CD8-positive, alpha-beta memory T cell (primary cell): ENCODE results near the gene VAMP1. TPM values are rescaled to one million over a fixed set of nuclear protein-coding genes. Genes with fewer than 3 reads are reported as not detected.

Experiments
- CTCF ChIA-PET: fragments of 350-600 bp; sonication (Branson Sonifier 250); formaldehyde crosslinking; loops from one replicate; lab custom pipeline; 2021; ENCODE audit warnings: antibody characterized with exemption; lab: Charles Lee
- POLR2A ChIA-PET: fragments of 350-600 bp; sonication (Branson Sonifier 250); formaldehyde crosslinking; loops from one replicate; lab custom pipeline; 2021; ENCODE audit warnings: antibody characterized with exemption; lab: Charles Lee
- DNase-seq, 5 donors: peaks; one replicate each; pipeline versions ENCODE4 v3.0.0 to v3.0.0-alpha.2; 2020 to 2022; ENCODE audit warnings: mixed read lengths in 1 of 5
- H3K27ac ChIP-seq: one replicate; pipeline ENCODE4 v1.7.0; 2013; ENCODE audit warnings: low read depth, mild to moderate bottlenecking, low read length, moderate library complexity
- H3K27me3 ChIP-seq: 2 replicates; pipeline ENCODE4 v1.7.0; 2013; ENCODE audit warnings: low read length, mild to moderate bottlenecking; ENCODE audit not compliant: insufficient read depth, poor library complexity, severe bottlenecking
- H3K36me3 ChIP-seq: 2 replicates; pipeline ENCODE4 v1.7.0; 2013; ENCODE audit warnings: mild to moderate bottlenecking, low read length, moderate library complexity; ENCODE audit not compliant: insufficient read depth
- H3K4me1 ChIP-seq: 2 replicates; pipeline ENCODE4 v1.7.0; 2013; ENCODE audit warnings: mild to moderate bottlenecking, low read length, moderate library complexity; ENCODE audit not compliant: insufficient read depth
- H3K4me3 ChIP-seq: 2 replicates; pipeline ENCODE4 v1.7.0; 2013; ENCODE audit warnings: mild to moderate bottlenecking, low read length
- H3K9me3 ChIP-seq: 2 replicates; pipeline ENCODE4 v1.7.0; 2013; ENCODE audit warnings: mild to moderate bottlenecking, low read length
- H3K27ac Mint-ChIP-seq, 8 donors: one replicate each; pipeline ENCODE4 v1.8.0; 2020 to 2021; ENCODE audit warnings: mixed read lengths in 8 of 8, mild to moderate bottlenecking in 6 of 8, inconsistent platforms in 3 of 8, moderate library complexity in 3 of 8
- H3K27me3 Mint-ChIP-seq, 2 donors: one replicate each; pipeline ENCODE4 v1.8.0; 2020 to 2021; ENCODE audit warnings: mixed read lengths in 2 of 2, mild to moderate bottlenecking in 1 of 2, moderate library complexity in 1 of 2
- H3K36me3 Mint-ChIP-seq, 3 donors: one replicate each; pipeline ENCODE4 v1.8.0; 2020 to 2021; ENCODE audit warnings: mixed read lengths in 3 of 3, inconsistent platforms in 1 of 3, mild to moderate bottlenecking in 1 of 3
- H3K4me1 Mint-ChIP-seq, 3 donors: one replicate each; pipeline ENCODE4 v1.8.0; 2020 to 2021; ENCODE audit warnings: mixed read lengths in 3 of 3, inconsistent platforms in 1 of 3, mild to moderate bottlenecking in 1 of 3
- H3K4me3 Mint-ChIP-seq, 7 donors: one replicate each; pipeline ENCODE4 v1.8.0; 2020 to 2021; ENCODE audit warnings: mixed read lengths in 7 of 7, mild to moderate bottlenecking in 6 of 7, moderate library complexity in 4 of 7, inconsistent platforms in 2 of 7
- H3K9me3 Mint-ChIP-seq, 5 donors: one replicate each; pipeline ENCODE4 v1.8.0; 2020 to 2022; ENCODE audit warnings: mixed read lengths in 5 of 5, mild to moderate bottlenecking in 3 of 5, moderate library complexity in 2 of 5, inconsistent platforms in 1 of 5
- polyA plus RNA-seq: library from polyadenylated mRNA; unstranded; fragments of 300-500 nt; fragmentation: Illumina TruSeq; gene quantifications from one replicate; pipeline ENCODE4 v1.2.3, GENCODE V29; 2021
- total RNA-seq, 2 experiments: library from RNA; stranded (reverse); gene quantifications; one replicate each; pipeline ENCODE4 v1.2.3, GENCODE V29; 2021

VAMP1 gene
- total and polyA plus RNA-seq, 3 experiments from 2014 or later: 10.0 to 29.6 (median 26.7) TPM

DNA sequence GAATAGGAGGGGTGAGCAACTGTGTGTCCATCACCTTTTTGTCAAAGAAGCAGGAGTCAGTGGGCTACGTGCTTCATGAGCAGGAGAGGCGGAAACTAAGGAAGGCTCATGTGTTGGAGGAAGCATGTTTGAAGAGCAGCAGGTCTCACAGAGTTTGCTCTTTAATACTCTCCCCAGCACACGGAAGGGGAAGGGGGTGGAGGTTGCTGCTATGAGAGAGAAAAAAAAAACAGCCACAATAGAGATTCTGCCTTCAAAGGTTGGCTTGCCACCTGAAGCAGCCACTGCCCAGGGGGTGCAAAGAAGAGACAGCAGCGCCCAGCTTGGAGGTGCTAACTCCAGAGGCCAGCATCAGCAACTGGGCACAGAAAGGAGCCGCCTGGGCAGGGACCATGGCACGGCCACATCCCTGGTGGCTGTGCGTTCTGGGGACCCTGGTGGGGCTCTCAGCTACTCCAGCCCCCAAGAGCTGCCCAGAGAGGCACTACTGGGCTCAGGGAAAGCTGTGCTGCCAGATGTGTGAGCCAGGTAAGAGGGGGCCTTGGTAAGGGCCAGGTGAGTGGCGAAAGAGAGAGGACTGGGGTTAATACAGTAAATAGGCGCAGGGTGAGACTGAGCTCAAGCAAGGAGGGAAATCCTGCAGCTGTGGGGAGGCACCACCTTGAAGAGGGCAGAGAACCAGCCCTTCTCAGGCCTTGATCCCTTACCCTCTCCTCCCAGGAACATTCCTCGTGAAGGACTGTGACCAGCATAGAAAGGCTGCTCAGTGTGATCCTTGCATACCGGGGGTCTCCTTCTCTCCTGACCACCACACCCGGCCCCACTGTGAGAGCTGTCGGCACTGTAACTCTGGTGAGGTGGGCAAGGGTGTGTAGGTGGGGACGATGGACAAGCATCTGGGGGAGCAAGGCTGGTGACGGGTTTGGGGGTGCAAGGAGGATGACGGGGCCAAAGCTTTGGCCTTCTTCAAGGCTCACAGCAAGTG is 25.5 kb downstream of the VAMP1 start, which contains the start of gene CD27:
Gene CD27 (plus strand): TSS at position 252 of the 985 bp plus-strand sequence. CDS start 141 bp downstream, at position 393.
- CTCF ChIA-PET: interaction anchor here (0.6 to 14.0 kb wide), 11 partner anchors 9 to 109 kb away, joined by 3 to 179 read pairs (median 4); partner anchors contain the start of gene VAMP1
- Mint-ChIP-seq H3K4me1 (peaks cover 59 to 79% (median 71%) of the 10 kb centered on the region in 3 donors), H3K4me3 (peak within 1 kb of the TSS; percentile 92 to 100 (median 98)), H3K36me3 (peaks cover 0 to 35% (median 12%) of the 10 kb centered on the region in 3 donors), H3K27ac (peak within 1 kb of the TSS; percentile 78 to 99 (median 94)), H3K27me3 (no peaks in the 10 kb centered on the region), H3K9me3 (no peaks in the 10 kb centered on the region)
- DNase-seq: peak in 3 of 5 donors; percentile 62 to 70 (median 66)
- Histone ChIP-seq H3K4me3 (peak within 1 kb of the TSS; percentile 100), H3K27me3 (no peaks in the 10 kb centered on the region), H3K36me3 (peaks cover 5% of the 10 kb centered on the region), H3K27ac (peak within 1 kb of the TSS; percentile 69), H3K9me3 (no peaks in the 10 kb centered on the region), H3K4me1 (peaks cover 34% of the 10 kb centered on the region)
- POLR2A ChIA-PET: interaction anchor here (0.8 to 3.1 kb wide), 10 partner anchors 11 to 91 kb away, joined by 3 to 23 read pairs (median 4); partner anchors contain the start of gene VAMP1

DNA sequence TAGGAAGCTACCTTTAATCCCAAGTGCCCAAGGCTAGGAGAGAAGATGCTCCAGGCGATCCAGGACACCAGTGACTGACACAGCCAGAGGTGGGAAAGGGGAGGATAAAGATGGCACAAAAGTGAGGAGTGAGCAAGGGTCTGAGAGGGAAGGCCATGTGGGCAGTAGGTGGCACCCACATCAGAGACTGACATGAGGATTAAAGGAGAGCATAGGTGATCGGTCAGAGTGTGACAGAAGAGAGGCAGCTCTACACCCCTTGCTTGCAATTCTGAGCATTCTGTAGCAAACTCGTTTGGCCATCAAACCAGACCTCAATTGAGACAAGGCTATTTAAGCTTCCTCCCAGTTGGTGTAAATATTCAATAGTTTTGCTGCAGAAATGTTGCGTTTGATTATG is 26.4 kb downstream of the VAMP1 start:
- no peaks in the 10 kb centered on the region for H3K27me3 ChIP-seq
- H3K4me1 ChIP-seq: peaks cover 32% of the 10 kb centered on the region
- peaks cover 0 to 32% (median 12%) of the 10 kb centered on the region in 3 donors for H3K36me3 Mint-ChIP-seq
- H3K27me3 Mint-ChIP-seq: no peaks in the 10 kb centered on the region
- H3K36me3 ChIP-seq: peaks cover 4% of the 10 kb centered on the region
- H3K4me3 Mint-ChIP-seq: peak overlapping the region; percentile 77 to 100 (median 98)
- peak overlapping the region; percentile 78 to 99 (median 94) for H3K27ac Mint-ChIP-seq
- ChIA-PET POLR2A (interaction anchor here (0.9 to 3.1 kb wide), 9 partner anchors 7 to 92 kb away, joined by 3 to 23 read pairs (median 5); partner anchors contain the start of genes TAPBPL and VAMP1), CTCF (interaction anchor here (1.3 to 14.0 kb wide), 6 partner anchors 11 to 109 kb away, joined by 3 to 179 read pairs (median 30); partner anchors contain the start of gene VAMP1)
- peak overlapping the region; percentile 41 for H3K4me3 ChIP-seq
- DNase-seq: no peak
- no peak overlapping the region for H3K27ac ChIP-seq
- no peaks in the 10 kb centered on the region for H3K9me3 Mint-ChIP-seq
- peaks cover 56 to 76% (median 68%) of the 10 kb centered on the region in 3 donors for H3K4me1 Mint-ChIP-seq
- H3K9me3 ChIP-seq: no peaks in the 10 kb centered on the region

GRCh38 chr12:6443361-6443983 is 27.0 kb downstream of the VAMP1 start:
- DNase-seq: no peak
- POLR2A ChIA-PET: interaction anchor here (0.7 to 3.1 kb wide), 9 partner anchors 8 to 91 kb away, joined by 3 to 23 read pairs (median 5); partner anchors contain the start of genes GAPDH, TAPBPL and VAMP1
- Mint-ChIP-seq H3K27ac (peak overlapping the region; percentile 78 to 99 (median 94)), H3K27me3 (no peaks in the 10 kb centered on the region), H3K4me1 (peaks cover 56 to 71% (median 68%) of the 10 kb centered on the region in 3 donors), H3K36me3 (peaks cover 0 to 32% (median 12%) of the 10 kb centered on the region in 3 donors), H3K4me3 (peak overlapping the region; percentile 71 to 99 (median 97)), H3K9me3 (no peaks in the 10 kb centered on the region)
- Histone ChIP-seq H3K4me1 (peaks cover 32% of the 10 kb centered on the region), H3K4me3 (peak overlapping the region; percentile 41), H3K27ac (no peak overlapping the region), H3K36me3 (peaks cover 4% of the 10 kb centered on the region), H3K27me3 (no peaks in the 10 kb centered on the region), H3K9me3 (no peaks in the 10 kb centered on the region)
- CTCF ChIA-PET: interaction anchor here (1.1 to 14.0 kb wide), 8 partner anchors 11 to 108 kb away, joined by 3 to 179 read pairs (median 10); partner anchors contain the start of genes MRPL51 and VAMP1

DNA sequence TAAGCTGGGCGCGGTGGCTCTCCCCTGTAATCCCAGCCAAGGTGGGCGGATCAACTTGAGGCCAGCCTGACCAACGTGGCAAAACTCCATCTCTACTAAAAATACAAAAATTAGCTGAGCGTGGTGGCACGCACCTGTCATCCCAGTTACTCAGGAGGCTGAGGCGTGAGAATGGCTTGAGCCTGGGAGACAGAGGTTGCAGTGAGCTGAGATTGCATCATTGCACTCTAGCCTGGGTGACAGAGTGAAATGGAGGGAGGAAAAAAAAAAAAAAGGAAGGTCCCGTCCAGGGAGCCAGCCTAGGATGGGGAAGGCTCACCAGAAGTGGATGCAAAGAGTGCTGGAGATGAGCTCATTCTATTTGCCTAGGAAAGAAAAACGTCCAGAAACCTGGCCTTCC is 27.6 kb downstream of the VAMP1 start:
- ChIA-PET POLR2A (interaction anchor here (0.7 to 3.1 kb wide), 6 partner anchors 9 to 92 kb away, joined by 3 to 23 read pairs (median 10); partner anchors contain the start of genes GAPDH, TAPBPL and VAMP1), CTCF (interaction anchor here (1.1 to 14.0 kb wide), 7 partner anchors 10 to 108 kb away, joined by 3 to 179 read pairs (median 15); partner anchors contain the start of genes MRPL51 and VAMP1)

GRCh38 chr12:6440391-6440790 is 30.1 kb downstream of the VAMP1 start:
- CTCF ChIA-PET: interaction anchor here (1.6 to 9.3 kb wide), 3 partner anchors 16 to 130 kb away, joined by 3 to 56 read pairs (median 15); no protein-coding TSS in a partner anchor
- Histone ChIP-seq H3K27ac (no peak overlapping the region), H3K9me3 (no peaks in the 10 kb centered on the region), H3K4me3 (no peak overlapping the region), H3K27me3 (no peaks in the 10 kb centered on the region), H3K36me3 (no peaks in the 10 kb centered on the region), H3K4me1 (peaks cover 16% of the 10 kb centered on the region)
- POLR2A ChIA-PET: no interaction called here
- no peak for DNase-seq
- H3K27me3 Mint-ChIP-seq: no peaks in the 10 kb centered on the region
- H3K27ac Mint-ChIP-seq: peak overlapping the region in 6 of 8 donors; percentile 58 to 92 (median 84)
- peaks cover 37 to 44% (median 42%) of the 10 kb centered on the region in 3 donors for H3K4me1 Mint-ChIP-seq
- H3K4me3 Mint-ChIP-seq: no peak overlapping the region
- H3K9me3 Mint-ChIP-seq: no peaks in the 10 kb centered on the region
- peaks cover 0 to 8% (median 0%) of the 10 kb centered on the region in 3 donors for H3K36me3 Mint-ChIP-seq

More for the DNA sequence above, 27.6 kb downstream of the VAMP1 start:
- H3K9me3 ChIP-seq: no peaks in the 10 kb centered on the region
- Mint-ChIP-seq H3K9me3 (no peaks in the 10 kb centered on the region), H3K36me3 (peaks cover 0 to 28% (median 8%) of the 10 kb centered on the region in 3 donors), H3K4me1 (peaks cover 52 to 65% (median 62%) of the 10 kb centered on the region in 3 donors), H3K27ac (peak overlapping the region in 7 of 8 donors; percentile 78 to 96 (median 92)), H3K27me3 (no peaks in the 10 kb centered on the region), H3K4me3 (peak overlapping the region; percentile 72 to 99 (median 97))
- DNase-seq: no peak
- no peak overlapping the region for H3K4me3 ChIP-seq
- H3K4me1 ChIP-seq: peaks cover 26% of the 10 kb centered on the region
- H3K27me3 ChIP-seq: no peaks in the 10 kb centered on the region
- peaks cover 4% of the 10 kb centered on the region for H3K36me3 ChIP-seq
- no peak overlapping the region for H3K27ac ChIP-seq

- Histone ChIP-seq H3K27ac (no peak overlapping the region), H3K9me3 (no peaks in the 10 kb centered on the region), H3K27me3 (no peaks in the 10 kb centered on the region), H3K36me3 (no peaks in the 10 kb centered on the region), H3K4me1 (peaks cover 23% of the 10 kb centered on the region), H3K4me3 (no peak overlapping the region)
- Mint-ChIP-seq H3K36me3 (no peaks in the 10 kb centered on the region), H3K27me3 (no peaks in the 10 kb centered on the region), H3K9me3 (no peaks in the 10 kb centered on the region), H3K4me1 (peaks cover 39 to 44% (median 43%) of the 10 kb centered on the region in 3 donors), H3K4me3 (no peak overlapping the region), H3K27ac (no peak overlapping the region)
- POLR2A ChIA-PET: interaction anchor here (0.9 kb wide), 1 partner anchor 46 kb away, joined by 3 read pairs; no protein-coding TSS in a partner anchor
- CTCF ChIA-PET: interaction anchor here (1.1 to 3.1 kb wide), 3 partner anchors 11 to 27 kb away, joined by 3 to 15 read pairs (median 3); no protein-coding TSS in a partner anchor
- DNase-seq: no peak
Measured at GRCh38 chr12:6438345-6438744, 32.1 kb downstream of the VAMP1 start.

GRCh38 chr12:6437586-6437985 is 32.9 kb downstream of the VAMP1 start:
- Histone ChIP-seq H3K27me3 (no peaks in the 10 kb centered on the region), H3K36me3 (no peaks in the 10 kb centered on the region), H3K9me3 (no peaks in the 10 kb centered on the region), H3K27ac (no peak overlapping the region), H3K4me3 (no peak overlapping the region), H3K4me1 (peaks cover 25% of the 10 kb centered on the region)
- Mint-ChIP-seq H3K9me3 (no peaks in the 10 kb centered on the region), H3K27ac (peak overlapping the region in 1 of 8 donors; percentile 61), H3K36me3 (no peaks in the 10 kb centered on the region), H3K4me1 (peaks cover 38 to 44% (median 44%) of the 10 kb centered on the region in 3 donors), H3K27me3 (no peaks in the 10 kb centered on the region), H3K4me3 (no peak overlapping the region)
- no peak for DNase-seq
- ChIA-PET POLR2A (no interaction called here), CTCF (interaction anchor here (1.3 to 3.1 kb wide), 2 partner anchors 14 to 28 kb away, joined by 3 to 15 read pairs; no protein-coding TSS in a partner anchor)
